ENCODE measurements around the gene CABP2.
"Not testable (repeated sequence)": the region's sequence is repeated elsewhere in the genome, so short reads cannot be mapped to it uniquely, and the experiment has no call there.

Gene CABP2

DNA sequence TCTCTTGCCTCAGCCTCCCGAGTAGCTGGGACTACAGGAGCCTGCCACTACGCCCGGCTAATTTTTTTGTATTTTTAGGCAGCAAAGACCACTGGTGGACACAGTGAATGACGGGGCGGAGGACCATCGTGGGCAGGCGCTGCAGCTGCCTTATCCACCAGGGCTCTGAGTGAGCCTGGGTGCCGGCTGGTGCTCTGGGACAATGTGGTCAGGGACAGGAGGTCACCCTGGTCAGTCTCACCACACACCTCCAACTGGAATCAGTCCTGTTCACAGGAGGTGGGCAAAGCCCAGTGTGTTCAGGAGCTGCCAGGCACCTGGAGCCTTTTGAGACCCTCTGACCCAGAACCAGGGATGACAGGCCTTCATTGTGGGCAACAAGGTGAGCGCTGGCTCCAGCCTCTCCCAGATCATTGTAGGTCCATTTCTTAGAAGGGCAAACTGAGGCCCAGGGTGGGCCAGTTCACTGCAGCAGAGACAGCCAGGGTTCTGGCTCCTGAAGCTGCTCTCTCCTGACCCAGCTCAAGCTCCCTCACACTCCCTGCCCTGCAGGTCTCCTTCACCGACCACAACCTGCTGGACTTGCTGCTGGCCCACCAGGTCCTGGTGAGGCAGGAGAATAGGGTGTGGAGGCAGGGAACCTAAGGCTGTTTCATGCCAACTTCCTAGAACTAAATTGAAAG is 15.7 kb upstream of the CABP2 start:
- no peak for DNase-seq

- DNase-seq: no peak
These were observed 15.1 kb upstream of the CABP2 start for GRCh38 chr11:67538306-67538705.

GRCh38 chr11:67535561-67535960 is 12.3 kb upstream of the CABP2 start:
- DNase-seq: no peak

DNA sequence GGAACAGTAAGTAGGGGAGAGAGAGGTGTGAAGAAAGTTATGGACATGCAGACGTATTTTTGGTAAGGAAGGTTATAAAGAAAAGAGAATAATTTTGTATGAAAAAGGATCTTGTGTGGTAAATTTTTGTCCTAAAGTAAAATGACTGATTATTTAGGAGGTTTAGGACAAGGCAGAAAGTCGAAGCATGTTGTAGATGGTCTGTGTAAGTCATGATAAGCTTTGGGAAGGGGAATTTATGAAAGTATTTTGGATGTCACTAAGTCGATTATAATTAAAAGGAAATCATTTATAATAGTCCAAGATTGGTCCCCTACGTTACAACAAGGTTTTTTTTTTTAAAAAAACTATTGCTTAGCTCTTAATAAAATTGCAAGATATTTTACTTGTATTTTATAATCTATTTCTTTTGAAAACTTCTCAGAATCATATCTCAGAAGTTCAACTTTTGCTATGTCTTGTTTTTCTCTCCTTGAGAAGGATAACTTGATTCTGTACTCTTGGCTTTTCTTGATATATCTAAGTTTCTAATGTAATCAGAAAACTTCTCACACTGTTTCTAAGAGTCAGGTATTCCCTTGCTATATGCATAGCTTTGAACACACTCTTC is 10.9 kb upstream of the CABP2 start:
- DNase-seq: peak; percentile 4

GRCh38 chr11:67532889-67533288 is 9.6 kb upstream of the CABP2 start:
- DNase-seq: no peak

GRCh38 chr11:67530282-67530592 is 7.0 kb upstream of the CABP2 start:
- no peak for DNase-seq

- no peak for DNase-seq
These were observed 5.1 kb upstream of the CABP2 start for GRCh38 chr11:67528376-67528775.

GRCh38 chr11:67525275-67525976 is 2.2 kb upstream of the CABP2 start:
- no peak for DNase-seq

DNA sequence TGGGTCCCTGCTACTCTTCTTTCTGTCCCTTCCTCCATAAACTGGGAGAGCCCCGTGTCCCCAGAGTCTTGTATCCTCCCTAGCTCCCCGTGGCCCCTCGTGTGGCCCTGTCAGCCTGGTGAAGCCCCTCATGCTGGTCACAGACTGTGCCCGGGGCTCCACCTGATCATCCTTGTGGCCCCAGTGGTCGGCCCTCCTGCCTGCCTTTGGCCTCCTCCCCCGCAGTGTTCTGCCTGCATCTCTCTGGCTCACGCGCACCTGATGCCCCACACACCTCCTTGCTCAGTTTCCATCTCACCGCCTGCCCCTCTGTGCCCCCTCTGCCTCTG is 1.2 kb upstream of the CABP2 start:
- no peak for DNase-seq

DNA sequence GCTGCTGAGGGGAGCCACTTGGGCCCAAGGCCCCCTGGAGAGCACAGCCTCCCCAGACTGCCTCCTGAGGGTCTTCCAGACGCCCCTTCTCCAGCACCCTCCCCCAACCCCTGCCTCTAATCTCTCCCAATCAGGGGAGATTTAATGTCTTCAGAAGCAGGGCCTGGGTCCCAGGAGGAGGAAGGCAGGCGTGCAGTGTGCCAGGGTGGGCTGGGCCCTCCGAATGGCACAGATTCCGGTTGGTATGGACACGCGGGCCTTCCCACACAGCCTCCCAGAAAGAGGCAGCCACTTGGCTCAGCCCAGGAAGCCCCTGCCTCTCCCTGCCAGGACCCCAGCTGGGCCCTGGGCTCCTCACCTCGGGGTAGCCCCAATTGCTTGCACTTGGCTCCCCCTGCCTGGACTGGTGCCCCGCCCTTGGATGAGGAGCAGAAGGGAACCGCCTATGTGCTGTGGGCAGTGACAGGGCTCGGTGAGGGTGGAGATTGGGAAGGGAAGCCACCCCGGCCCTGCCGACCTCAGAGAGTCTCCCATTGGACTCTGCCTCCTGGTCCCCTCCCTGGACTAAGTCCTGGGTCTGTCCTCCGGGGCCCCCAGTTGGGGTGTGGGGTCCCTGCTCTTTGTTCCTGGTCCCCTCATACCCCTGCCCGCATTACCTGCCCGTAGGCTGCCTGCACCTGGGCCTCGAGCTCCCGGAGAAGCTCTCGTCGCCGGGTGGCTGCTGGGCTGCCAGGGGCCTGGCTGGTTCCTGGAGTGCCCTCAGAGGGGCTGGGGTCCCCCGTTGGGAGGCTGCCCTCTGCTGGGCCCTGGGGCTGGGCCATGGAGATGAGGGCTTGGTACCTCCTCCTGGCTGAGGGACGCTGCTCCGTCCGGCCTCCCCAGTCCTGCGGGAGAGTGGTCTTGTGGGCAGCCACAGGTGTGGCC is 572 bp upstream of the CABP2 start:
- no peak for DNase-seq

- no peak for DNase-seq
These were observed 908 bp downstream of the CABP2 start for GRCh38 chr11:67522338-67522737.

DNA sequence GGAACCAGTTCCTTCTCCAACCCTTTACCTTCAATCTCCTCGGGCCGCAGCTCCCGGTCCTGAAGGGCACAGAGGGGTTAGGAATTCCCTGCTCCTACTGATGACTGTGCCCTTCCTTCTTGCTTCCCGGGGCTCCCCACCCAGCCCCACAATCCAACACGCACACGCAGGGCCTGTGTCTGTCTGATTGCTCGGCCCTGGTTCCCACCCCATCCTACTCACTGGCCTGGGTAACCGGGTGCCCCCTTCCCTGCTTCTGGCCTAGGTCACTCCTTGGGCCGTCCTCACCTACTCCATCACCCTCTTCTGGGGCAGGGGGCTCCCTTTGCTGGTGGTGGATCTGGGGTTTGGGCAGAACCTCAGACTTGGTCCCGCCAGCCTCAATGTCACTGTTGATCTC is 1.3 kb downstream of the CABP2 start:
- no peak for DNase-seq

GRCh38 chr11:67520856-67521824 is 2.1 kb downstream of the CABP2 start:
- DNase-seq: no peak

DNA sequence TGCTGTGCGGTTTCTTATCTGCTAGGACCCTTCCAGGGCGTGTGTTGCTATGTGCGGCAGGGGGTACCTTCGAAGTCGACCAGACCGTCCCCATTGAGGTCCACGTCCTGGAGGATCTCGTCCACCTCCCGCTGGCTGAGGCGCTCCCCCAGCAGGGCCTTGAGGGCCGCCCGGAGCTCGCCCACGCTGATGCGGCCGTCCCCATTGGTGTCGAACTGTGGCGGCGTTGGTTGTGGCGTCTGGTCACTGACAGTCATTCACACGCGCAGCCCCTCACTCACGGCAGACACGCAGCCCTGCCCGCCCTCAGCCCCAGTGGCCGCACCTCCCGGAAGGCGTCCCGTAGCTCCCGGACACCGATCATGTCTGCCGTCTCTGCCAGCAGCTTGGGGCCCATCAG is 3.5 kb downstream of the CABP2 start:
- DNase-seq: no peak

DNA sequence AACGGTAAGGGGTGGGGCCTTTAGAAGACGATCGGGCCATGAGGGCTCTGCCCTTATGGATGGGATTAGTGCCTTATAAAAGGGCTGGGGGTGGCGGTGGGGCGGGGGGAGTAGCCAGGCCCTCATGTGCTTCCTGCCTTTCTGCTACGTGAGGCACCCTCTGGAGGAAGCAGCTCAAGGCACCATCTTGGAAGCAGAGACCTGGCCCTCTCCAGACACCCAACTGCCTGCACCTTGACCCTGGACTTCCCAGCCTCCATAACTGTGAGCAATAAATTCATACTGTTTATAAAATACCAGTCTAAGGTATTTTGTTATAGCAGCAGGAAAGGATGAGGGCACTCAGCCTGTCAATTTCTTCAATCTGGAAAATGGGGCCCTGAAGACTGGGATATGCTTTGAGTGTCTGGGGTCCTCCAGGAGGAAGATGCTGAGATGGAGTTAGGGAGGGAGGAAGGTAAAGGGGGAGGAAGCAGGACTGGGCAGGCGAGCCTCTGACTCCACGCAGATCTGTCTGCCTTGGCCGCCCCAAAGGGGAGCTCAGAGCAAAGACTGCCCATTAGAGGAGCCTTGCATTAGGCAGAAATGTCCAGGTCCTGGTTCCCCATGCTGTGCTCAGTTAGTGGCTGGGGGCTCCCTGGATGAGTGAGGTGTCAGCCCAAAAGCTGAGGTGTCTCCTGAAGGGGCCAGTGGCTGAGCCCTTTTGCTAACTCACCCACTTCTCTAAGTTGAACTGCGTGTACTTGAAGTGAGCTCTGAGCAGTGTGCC is 5.3 kb downstream of the CABP2 start:
- no peak for DNase-seq

DNA sequence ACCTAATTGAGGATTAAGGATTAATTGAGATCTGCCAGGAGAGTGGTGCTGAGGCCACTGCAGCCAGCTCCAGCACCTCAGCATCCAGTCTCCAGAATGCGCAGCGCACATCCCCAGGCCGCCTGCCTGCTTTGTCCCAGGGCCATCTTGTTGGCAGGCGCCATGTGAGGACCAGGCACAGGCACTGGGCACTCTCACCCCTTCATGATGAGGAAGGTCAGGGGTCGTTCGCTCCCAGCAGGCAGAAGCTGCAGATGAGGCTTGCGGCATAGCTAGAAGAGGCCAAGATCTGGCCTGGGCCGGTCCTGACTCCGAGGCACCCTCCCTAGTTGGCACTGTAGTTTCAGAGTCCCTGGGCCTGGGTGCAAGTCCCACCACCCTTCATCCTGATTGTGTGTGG is 6.4 kb downstream of the CABP2 start:
- no peak for DNase-seq

GRCh38 chr11:67514116-67514515 is 9.1 kb downstream of the CABP2 start:
- no peak for DNase-seq

DNA sequence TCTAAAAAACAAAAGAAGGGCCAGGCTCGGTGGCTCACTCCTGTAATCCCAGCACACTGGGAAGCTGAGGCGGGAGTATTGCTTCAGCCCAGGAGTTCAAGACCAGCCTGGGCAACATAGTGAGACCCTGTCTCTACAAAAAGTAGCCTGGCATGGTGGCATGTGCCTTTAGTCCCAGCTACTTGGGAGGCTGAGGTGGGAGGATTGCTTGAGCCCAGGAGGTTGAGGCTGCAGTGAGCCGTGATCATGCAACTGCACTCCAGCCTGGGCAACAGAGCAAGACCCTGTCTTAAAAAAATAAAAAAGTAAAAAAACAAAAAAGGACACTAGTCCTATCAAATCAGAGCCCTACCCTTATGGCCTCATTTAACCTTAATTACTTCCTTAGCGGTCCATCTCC is 11.7 kb downstream of the CABP2 start:
- not testable (repeated sequence) for DNase-seq

GRCh38 chr11:67510023-67510345 is 13.3 kb downstream of the CABP2 start:
- DNase-seq: no peak

- peak; percentile 96 for DNase-seq
These were observed 14.6 kb downstream of the CABP2 start for GRCh38 chr11:67508486-67509121.

DNA sequence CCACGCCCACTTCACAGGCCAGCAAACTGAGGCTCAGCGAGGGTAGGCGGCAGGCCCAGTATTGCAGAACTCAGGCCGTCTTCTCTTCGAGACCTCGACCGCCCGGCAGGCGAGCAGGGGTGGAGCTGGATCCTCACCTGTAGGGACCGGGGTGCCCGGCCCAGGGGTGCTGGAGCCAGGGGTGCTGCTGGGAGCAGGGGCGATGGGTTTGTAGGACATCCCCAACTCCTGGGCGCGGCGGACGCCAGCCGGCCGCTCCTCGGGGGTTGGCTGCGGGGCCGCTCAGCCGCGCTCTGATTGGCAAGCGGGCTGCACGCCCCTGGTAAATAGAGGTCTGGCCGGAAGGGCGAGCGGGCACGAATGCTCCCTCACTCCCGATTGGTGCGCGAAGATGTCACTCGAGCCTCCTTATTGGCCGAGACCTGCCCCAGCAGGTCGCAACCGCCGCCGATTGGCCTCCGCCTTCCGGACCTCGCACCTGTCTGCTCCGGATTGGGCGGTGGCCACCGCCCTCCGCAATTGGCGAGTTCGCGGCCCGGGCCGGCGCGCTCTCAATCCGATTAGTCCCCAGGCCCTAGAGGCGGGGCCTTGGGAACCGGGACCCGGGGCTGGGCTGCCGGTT is 15.3 kb downstream of the CABP2 start, which contains the start of gene CDK2AP2:
TSS of gene CDK2AP2 (minus strand) at position 299 of the 622 bp plus-strand sequence. CDS start at position 219, 80 bp downstream.
- DNase-seq: peak; percentile 99

Measured in hematopoietic multipotent progenitor cell treated with erythropoietin and hydrocortisone succinate and interleukin-3 and kit ligand, for 8 days (in vitro differentiated cells).